ENCODE results near the gene PRSS36.
A peak's percentile ranks its signal among the peaks of the same experiment; 100 is the strongest.
"Not testable (repeated sequence)": the region's sequence is repeated elsewhere in the genome, so short reads cannot be mapped to it uniquely, and the experiment has no call there.

Gene PRSS36

GRCh38 chr16:31183432-31184428 lies 33.9 kb upstream of the PRSS36 start:
- DNase-seq (ENCODE audit: low spot score), result no peak

- DNase-seq (ENCODE audit: low spot score), result no peak
Measured at GRCh38 chr16:31182391-31182790, 32.5 kb upstream of the PRSS36 start.

- peak; percentile 20 for DNase-seq (ENCODE audit: low spot score)
Measured at GRCh38 chr16:31181102-31181830, 31.4 kb upstream of the PRSS36 start.

- DNase-seq (ENCODE audit: low spot score), result peak; percentile 92
Measured at GRCh38 chr16:31179747-31180459, 30.0 kb upstream of the PRSS36 start, which contains the start of gene FUS. TSS of gene FUS (plus strand) at chr16:31180139. CDS start at chr16:31180215, 76 bp downstream.

GRCh38 chr16:31179219-31179746 lies 29.4 kb upstream of the PRSS36 start:
- no peak for DNase-seq (ENCODE audit: low spot score)

GRCh38 chr16:31177136-31177535 lies 27.3 kb upstream of the PRSS36 start:
- no peak for DNase-seq (ENCODE audit: low spot score)

- DNase-seq (ENCODE audit: low spot score), result not testable (repeated sequence)
Measured at GRCh38 chr16:31170048-31170447, 20.2 kb upstream of the PRSS36 start.

- DNase-seq (ENCODE audit: low spot score), result no peak
Measured at GRCh38 chr16:31168848-31169247, 19.0 kb upstream of the PRSS36 start.

- DNase-seq (ENCODE audit: low spot score), result no peak
Measured at GRCh38 chr16:31167315-31167714, 17.4 kb upstream of the PRSS36 start.

- DNase-seq (ENCODE audit: low spot score), result peak; percentile 26
Measured at GRCh38 chr16:31157136-31157535, 7.3 kb upstream of the PRSS36 start.

GRCh38 chr16:31150976-31151375 lies 1.1 kb upstream of the PRSS36 start:
- DNase-seq (ENCODE audit: low spot score), result not testable (repeated sequence)

GRCh38 chr16:31149332-31149731 lies 534 bp downstream of the PRSS36 start:
- DNase-seq (ENCODE audit: low spot score), result no peak

- DNase-seq (ENCODE audit: low spot score), result no peak
Measured at GRCh38 chr16:31148896-31149295, 970 bp downstream of the PRSS36 start.

- no peak for DNase-seq (ENCODE audit: low spot score)
Measured at GRCh38 chr16:31148281-31148728, 1.6 kb downstream of the PRSS36 start.

- DNase-seq (ENCODE audit: low spot score), result no peak
Measured at GRCh38 chr16:31147574-31147973, 2.3 kb downstream of the PRSS36 start.

GRCh38 chr16:31145398-31145990 lies 4.4 kb downstream of the PRSS36 start:
- no peak for DNase-seq (ENCODE audit: low spot score)

- not testable (repeated sequence) for DNase-seq (ENCODE audit: low spot score)
Measured at GRCh38 chr16:31144418-31144817, 5.4 kb downstream of the PRSS36 start.

- no peak for DNase-seq (ENCODE audit: low spot score)
Measured at GRCh38 chr16:31143694-31144148, 6.1 kb downstream of the PRSS36 start.

- DNase-seq (ENCODE audit: low spot score), result no peak
Measured at GRCh38 chr16:31143011-31143693, 6.7 kb downstream of the PRSS36 start.

- peak; percentile 97 for DNase-seq (ENCODE audit: low spot score)
Measured at GRCh38 chr16:31142109-31143010, 7.5 kb downstream of the PRSS36 start.
